SK-MEL-5 (cell line): ENCODE results near the gene FAS. TPM values are rescaled to one million over a fixed set of nuclear protein-coding genes. Genes with fewer than 3 reads are reported as not detected.

ENCODE experiments used
- DNase-seq: peaks from one replicate; pipeline ENCODE4 v3.0.0-alpha.2; 2016; ENCODE audit warnings: low read depth, low spot score
- in situ Hi-C: cut with HindIII; loops from 2 replicates; pipeline ENCODE4 v1.10.0; 2016; ENCODE audit warnings: low sequenced_read_pairs, high pct_unique_total_duplicates, low pct_unique_long_range_greater_than_20kb
- total RNA-seq: library from RNA; depleted of rRNA; stranded (reverse); fragments of >200 nt; shearing (Covaris generic); gene quantifications from 2 replicates; pipeline ENCODE4 v1.2.3, GENCODE V29; 2014

Gene FAS
- total RNA-seq, 1 experiment from 2014 or later = 7.3 TPM

DNA sequence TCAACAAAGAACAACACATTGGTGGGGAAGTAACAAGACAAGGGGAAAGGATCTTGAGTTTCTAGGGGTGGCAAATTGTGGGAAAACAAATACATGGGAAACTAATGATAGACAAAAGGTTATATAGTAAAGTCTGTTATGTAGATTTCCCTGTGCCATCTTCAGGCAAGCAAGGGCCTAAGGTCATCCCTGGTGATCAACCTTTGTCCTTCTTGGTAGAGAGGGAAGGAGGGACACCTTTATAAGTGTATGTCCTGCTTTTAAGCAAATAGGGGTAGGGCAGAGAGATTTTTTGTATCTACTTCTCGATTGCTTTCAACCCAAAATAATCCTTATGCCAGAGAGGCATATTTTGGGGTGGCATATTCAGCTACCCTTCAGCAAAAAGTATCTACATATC, 26.2 kb upstream of the FAS start:
- in situ Hi-C loops = no loop called here
- no peak for DNase-seq

DNA sequence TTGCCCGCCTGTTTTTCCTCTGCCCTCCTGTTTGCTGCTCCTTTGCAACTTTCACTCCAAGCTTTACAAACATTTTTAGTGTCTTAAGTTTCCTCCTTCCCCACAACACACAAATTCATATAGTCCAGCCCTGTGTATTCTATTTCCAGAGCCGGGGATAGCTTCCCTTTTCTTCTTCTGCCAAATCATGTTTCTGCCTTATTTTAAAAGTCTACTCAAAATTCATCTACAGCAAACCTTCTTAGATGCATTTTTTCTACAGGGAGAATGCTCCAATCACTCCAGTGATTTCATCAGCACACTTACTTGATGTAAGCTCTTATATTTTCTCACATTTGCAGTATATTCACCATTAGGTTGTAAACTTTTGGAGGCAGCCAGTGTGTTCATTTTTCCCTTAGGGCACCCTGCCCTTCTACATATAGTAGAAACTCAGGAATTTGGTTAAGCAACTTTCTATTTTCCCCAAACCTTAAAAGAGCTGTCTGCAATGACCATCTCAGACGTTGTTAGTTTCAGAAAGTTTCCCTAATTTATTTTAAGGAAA, 25.7 kb upstream of the FAS start:
- in situ Hi-C loops = no loop called here
- no peak for DNase-seq

DNA sequence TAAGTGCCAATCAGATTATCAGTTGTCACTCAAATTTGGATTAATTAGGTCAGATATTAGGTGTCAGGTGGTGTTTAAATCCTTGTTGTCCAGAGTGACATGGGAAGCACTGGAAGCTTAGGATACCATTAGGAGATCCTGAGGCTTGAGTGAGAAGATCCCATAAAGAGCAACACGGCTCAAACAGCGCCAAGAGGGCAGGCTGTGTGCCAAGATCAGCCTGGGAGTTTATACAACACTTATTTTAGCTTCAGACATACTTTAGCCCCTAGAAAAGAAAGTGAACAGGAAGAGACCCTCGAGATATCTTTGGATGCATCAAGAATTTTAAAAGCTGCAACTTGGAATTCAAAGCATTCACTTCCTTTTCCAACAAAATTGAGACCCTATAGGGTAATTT, 23.8 kb upstream of the FAS start:
- in situ Hi-C loops = no loop called here
- no peak for DNase-seq

DNA sequence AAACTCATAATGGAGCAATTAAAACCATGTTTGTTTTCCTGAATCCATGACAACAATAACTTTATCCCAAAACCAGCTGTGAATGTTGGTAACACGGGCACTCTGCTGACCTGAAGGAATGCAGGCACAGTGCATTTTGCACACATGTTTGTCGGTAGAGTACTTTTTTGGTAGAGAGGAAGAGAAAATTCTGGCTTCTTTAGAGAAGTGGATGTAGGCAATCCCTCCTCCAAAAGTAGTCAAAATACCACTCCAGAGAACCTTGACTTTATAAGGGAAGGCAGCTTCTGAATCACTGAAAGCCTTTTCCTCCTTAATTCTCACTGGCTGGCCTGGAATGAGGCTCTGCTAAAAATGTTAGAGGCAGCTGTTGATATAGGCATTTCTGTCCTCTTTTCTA, 22.2 kb upstream of the FAS start:
- in situ Hi-C loops = no loop called here
- no peak for DNase-seq

DNA sequence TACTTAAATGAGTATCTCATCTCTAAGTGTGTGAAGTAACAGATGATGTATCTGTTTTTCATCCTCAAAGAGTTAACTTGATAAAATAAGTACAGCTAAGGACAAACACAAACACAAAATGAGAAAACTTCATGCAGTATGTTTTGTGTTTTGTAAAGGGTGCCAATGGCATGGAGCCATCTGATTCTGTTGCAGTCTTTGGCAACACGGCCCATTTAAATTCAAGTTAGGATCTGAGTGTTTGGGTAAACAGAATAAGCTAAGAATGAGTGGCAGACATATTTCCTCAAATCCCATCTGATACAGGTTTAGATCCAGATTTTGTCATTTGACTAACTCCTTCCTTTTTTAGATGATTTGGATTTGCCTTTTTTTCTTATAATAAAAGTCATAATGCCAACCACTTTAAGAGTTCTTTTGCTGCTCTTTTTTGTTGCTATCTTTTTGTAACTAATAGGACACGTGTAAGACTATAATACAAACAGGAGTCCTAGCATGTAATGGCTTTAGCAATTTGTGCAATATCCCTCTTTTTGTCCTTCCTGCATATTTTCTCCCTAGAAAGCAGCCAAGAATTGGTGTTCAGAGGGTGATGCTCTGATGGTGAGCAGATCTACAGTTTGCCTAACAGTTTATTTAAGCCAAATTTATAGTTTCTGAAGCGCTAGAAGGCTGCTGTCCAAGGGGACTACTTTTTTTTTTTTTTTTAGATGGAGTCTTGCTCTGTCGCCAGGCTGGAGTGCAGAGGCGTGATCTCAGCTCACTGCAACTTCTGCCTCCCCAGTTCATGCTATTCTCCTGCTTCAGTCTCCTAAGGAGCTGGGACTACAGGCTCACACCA, 19.2 kb upstream of the FAS start:
- DNase-seq = no peak
- in situ Hi-C loops = no loop called here

DNA sequence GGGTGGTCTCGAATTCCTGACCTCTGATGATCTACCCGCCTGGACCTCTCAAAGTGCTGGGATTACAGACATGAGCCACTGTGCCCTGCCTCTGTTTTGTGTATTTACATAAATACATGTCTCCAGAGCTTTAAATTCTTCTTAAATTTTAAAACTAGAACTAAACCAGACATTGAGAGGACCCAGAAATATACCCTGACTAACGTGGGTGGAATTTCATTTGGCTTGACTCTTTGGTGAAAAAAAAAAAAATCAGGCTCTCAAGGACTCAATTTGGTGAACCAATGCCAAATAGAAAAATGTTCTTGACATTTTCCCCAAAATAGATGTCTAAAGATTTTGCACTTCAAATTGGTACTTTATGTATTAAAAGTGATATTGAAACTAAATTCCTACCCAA, 16.6 kb upstream of the FAS start:
- DNase-seq = no peak
- in situ Hi-C loops = no loop called here

DNA sequence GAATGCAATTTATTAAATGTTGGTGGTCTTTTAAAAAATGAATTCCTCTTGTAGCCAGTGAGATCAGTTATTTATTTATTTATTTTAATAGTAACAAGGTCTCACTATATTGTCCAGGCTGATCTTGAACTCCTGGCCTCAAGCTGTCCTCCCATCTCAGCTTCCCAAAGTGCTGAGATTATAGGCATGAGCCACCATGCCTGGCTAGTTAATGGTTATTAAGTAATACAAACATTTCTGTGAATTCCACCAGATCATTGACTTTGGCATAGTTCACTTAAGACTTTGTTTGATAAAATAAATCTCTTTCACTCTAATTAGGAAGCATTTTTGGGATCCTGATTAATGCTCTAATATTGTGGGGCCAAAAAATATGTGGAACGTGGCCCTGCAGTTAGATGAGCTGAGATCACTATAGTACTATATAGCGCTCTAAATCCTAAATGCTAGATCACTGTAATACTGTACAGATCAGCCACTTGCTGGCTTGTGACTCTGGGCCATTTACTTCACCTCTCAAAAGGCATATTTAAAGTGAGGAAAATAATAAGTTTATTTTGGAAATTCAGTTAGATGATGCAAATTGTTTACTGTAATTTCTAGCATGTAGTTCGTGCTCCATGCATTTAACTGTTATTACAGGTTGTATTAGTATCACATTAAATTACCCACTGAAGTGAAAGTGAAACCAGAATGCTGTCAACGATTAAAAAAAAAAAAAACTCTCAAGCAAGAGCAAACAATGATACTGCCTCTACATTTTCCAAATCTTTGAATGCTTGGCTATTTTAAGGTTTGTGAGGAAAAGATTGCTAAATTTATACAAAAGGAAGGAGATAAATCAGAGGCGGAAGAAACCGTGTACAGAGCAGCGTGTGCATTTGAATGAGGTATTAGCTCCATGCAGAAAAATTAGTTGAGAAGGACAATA, 15.9 kb upstream of the FAS start:
- in situ Hi-C loops = no loop called here

DNA sequence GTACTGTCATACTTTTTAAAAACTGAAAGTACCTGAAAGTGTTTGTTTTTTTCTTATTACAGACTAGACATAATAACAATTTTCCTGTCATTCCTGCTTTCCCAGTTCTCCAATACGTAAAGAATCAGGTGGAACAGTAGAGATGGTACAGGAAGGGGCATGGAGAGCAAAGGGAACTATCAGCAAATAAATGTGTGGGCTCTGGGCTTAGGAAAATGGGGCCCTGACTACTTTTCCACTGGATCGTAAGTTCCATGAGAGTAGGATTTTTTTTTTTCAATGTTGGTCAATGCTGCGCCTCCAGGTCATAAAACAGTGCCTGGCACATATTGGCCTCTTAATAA, 15.2 kb upstream of the FAS start:
- DNase-seq = no peak
- in situ Hi-C loops = no loop called here

More for the DNA sequence above, 15.9 kb upstream of the FAS start:
- peak; percentile 14 for DNase-seq

DNA sequence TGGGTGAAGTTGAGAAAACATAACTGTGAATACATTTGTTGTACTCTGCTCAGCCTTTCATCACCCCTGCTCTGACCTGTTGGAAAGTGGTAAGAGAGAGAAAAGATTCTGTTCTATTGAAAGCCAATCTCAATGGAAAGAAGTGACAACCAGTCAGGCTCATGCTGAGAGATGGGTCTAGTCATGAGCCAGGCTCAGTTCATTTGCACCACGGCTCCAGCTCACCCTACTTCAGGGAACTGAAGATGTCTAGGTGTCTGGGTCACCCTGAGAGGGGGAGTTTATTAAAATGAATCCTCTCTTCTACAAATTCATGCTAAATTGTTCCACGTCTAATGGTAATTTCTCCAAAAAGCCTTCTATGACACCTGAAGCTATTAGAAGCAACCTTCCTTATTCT, 12.1 kb upstream of the FAS start:
- no peak for DNase-seq
- in situ Hi-C loops = no loop called here

DNA sequence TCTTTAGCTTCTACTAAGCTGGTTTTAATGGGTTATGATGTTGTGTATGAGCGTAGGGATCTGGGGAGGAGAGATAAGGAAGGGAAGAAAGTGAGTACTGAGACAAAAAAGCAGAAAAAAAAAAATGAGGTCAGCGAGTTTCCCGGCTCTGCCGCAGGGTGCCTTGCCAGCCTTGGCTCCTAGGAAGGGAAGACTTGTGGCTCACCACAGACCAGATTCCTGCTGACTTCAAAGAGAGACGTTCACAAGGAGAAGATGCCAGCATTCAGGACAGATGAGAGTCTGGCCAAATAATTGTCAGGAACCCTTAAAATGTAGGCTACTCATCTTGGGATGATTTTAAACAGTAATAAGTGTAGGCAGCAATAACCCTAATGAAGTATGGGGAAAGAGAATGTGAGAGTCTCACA, 11.4 kb upstream of the FAS start:
- DNase-seq = peak; percentile 75
- in situ Hi-C loops = no loop called here

DNA sequence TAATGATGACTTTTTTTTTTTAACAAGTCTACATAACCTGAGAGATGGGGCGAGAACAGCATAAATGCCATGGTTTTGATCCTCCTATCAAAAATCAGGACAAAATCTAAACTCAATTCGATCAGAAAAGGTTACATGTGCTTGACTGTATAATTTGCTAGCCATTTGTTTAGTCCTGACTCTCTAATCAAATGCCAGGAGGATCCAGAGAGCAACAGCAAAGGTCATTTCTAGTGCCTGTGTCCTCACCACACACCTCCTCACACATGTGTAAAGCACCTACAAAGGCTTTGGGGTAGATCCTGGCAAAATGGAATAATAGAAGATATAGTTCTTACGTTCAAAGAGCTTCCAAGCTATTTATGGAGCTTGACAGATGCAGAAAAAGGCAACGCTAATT, 11.0 kb upstream of the FAS start:
- DNase-seq = no peak
- in situ Hi-C loops = no loop called here

DNA sequence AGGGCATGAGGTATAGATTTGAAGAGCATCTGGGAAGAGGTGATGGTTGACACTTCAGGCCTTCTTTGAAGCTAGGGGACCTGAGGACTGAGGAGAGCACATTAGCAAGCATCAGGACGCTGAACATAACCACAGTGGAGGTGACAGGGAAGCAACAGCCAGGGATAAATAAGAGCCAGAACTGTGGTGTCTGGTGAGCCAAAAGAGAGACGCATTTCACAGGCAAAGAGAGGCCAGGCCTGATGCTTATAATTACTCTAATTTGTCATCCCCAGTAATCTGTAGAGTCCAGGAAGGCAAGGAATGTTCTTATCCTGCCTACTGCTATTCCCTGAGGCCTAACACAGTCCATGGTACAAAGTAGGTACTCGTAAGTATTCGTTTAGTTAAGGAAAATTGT, 10.4 kb upstream of the FAS start:
- in situ Hi-C loops = no loop called here
- DNase-seq = no peak

DNA sequence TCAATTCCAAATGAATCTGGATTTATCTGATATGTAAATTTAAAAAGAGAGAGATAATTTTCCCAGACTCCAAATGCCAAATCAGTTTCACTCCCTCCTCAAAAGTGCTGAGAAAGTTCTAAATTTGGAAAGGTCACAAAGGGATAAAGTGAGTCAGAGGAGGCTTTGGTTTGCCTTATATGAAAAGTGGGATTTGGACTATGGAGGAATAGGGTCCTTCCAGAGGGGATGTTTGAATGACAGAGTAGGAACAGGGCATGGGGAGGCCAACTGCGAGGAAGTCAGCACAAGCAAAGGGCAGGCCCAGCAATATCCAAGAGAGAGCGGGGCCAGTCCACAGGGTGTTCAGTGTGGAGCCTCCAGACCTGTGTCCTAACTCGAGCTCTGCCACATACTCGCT, 9.8 kb upstream of the FAS start:
- DNase-seq = no peak
- in situ Hi-C loops = no loop called here

DNA sequence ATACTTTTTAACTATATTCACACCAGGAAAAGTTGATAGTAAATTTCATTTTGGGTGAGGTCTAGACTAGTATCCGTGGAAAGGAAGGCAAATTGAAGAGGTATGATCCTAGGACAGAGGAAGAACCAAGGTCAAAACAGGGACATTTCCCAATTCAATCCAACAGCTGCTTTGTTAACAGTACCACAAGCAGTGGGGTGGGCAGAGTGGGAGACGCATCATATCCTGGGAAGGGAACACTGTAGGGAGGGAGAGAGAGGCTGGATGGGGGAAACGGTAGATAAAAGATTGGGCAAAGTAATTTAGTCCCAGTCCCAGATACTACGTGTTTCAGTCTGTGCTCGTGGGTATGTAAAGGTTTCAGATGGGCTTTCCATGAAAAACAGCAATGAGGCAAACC, 9.2 kb upstream of the FAS start:
- in situ Hi-C loops = no loop called here
- DNase-seq = no peak

DNA sequence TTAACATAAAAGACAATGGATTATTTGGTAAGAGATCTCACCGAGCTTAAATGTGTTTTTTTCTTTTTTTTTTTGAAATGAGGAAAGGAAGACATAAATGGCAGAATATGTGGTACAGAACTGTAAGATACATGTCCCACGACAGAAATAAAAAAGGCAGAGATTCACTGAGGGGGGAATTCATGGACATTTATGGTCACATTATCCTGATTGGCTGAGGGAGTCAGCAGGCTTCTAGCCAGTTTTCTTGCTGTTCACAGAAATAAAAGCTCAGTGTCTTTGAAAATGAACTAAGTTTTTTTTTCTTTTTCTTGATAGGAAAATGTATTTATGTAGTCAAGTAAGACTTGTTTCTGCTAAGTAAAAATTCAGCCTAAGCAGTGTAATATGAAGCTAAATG, 8.2 kb upstream of the FAS start:
- in situ Hi-C loops = no loop called here
- no peak for DNase-seq

DNA sequence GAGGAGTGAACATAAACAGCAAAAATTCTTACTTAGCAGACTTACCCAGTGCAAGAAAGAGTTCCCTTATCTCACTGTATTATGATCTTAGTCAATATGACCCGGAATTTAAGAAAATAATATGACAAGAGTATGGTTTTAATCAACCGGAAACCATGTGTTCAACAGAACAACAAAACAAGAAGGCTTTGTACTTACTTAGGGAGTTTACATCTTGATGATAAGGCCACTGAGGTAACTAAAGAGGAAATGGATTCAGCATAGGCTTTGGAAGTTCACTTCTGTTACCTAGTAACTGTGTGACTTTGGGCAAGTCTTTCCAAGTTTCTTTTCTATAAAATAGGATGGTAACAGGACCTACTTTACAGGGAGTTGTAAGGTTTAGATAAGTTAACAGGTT, 7.4 kb upstream of the FAS start:
- in situ Hi-C loops = no loop called here
- DNase-seq = no peak

DNA sequence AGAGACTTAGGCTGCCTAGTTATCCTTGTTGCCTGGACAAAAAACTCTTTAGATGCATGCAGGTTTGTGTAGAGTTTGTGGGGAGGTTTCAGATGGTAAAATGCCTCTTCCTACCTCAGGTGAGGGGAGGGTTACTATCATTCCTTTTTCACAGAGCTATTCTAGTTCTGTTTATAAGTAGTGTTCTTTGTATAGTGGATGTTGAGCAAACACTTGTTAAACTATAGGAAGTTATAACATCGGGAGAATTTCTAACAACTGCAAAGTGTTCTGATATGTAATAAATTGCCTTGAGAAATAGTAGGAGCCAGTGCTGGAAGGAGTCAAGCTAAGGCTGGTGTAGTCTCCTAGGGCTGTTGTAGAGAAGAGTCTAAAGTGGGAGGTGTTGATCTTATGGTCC, 6.7 kb upstream of the FAS start:
- in situ Hi-C loops = no loop called here
- no peak for DNase-seq

DNA sequence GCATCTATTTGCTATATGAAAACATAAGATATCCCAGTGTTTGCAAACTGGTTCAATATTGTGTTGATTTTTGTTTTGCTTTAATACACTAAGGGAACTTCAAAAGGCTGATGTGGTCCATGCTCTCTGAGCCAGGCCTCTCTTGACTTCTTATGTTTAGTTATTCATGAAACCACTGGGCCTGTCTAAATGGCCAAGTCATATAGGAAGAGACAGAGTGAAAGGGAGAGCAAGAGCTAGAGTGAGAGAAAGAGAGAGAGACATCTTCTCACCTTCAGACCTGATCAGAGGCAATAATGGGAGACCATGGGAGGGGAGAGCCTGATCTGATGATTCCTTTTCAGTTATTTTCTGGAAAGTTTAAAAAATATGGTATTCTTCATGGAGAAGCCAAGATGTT, 6.1 kb upstream of the FAS start:
- no peak for DNase-seq
- in situ Hi-C loops = no loop called here
